Vagina (tissue), 2 donors: Measurements from ENCODE around the gene KRT3. TPM values are rescaled to one million over a fixed set of nuclear protein-coding genes. Genes with fewer than 3 reads are reported as not detected.
"Not testable (repeated sequence)": the region's sequence is repeated elsewhere in the genome, so short reads cannot be mapped to it uniquely, and the experiment has no call there.

ENCODE experiments used
- DNase-seq, 2 donors: peaks; one replicate each; pipeline ENCODE4 v3.0.0-alpha.2; 2017; ENCODE audit errors: extremely low spot score in 2 of 2
- H3K27ac ChIP-seq: fragments of 200-600 bp; sonication (generic); one replicate; pipeline ENCODE4 v1.5.1; 2019
- H3K27me3 ChIP-seq: fragments of 200-600 bp; sonication (generic); one replicate; pipeline ENCODE4 v1.5.1; 2019
- H3K36me3 ChIP-seq, 2 donors: fragments of 200-600 bp; sonication (generic); one replicate each; pipeline ENCODE4 v1.5.1; 2017 to 2019
- H3K4me1 ChIP-seq: fragments of 200-600 bp; sonication (generic); one replicate; pipeline ENCODE4 v1.5.1; 2019
- H3K4me3 ChIP-seq, 2 donors: fragments of 200-600 bp; sonication (generic); 1 replicate in 1 of 2; 2 replicates in 1 of 2; pipeline ENCODE4 v1.5.1; 2016 to 2019
- H3K9me3 ChIP-seq: fragments of 200-600 bp; sonication (generic); one replicate; pipeline ENCODE4 v1.5.1; 2019
- CTCF ChIP-seq, 3 experiments: fragments of 450-650 bp in 2 of 3; fragments of 200-600 bp in 1 of 3; sonication (generic) in 1 of 3; IDR thresholded peaks; one replicate each; pipeline ENCODE4 v1.5.1; 2017 to 2019; ENCODE audit warnings: antibody characterized with exemption in 3 of 3, mild to moderate bottlenecking in 2 of 3, moderate library complexity in 2 of 3
- POLR2A ChIP-seq, 2 donors: fragments of 450-650 bp; IDR thresholded peaks; one replicate each; pipeline ENCODE4 v1.6.1; 2017; ENCODE audit warnings: antibody characterized with exemption in 2 of 2, mild to moderate bottlenecking in 2 of 2, moderate library complexity in 2 of 2
- POLR2AphosphoS5 ChIP-seq, 2 donors: sonication (generic); formaldehyde crosslinking; IDR thresholded peaks; one replicate each; pipeline ENCODE4 v1.9.0; 2017; ENCODE audit warnings: antibody characterized with exemption in 2 of 2, mild to moderate bottlenecking in 2 of 2, low read depth in 1 of 2; ENCODE audit not compliant: insufficient read depth in 1 of 2
- intact Hi-C: fragments of 100-400 bp; cut with DNase I; formaldehyde crosslinking; loops from one replicate; pipeline ENCODE4 v1.15.1; 2023
- total RNA-seq: library from RNA; depleted of rRNA; stranded (reverse); fragments of >200 nt; gene quantifications from one replicate; pipeline ENCODE4 v1.2.3, GENCODE V29; 2016

KRT3 gene
- total RNA-seq, 1 donor from 2014 or later: not detected

GRCh38 chr12:52755533-52755932 lies 40.4 kb downstream of the KRT3 start:
- Histone ChIP-seq H3K27ac (no peak overlapping the region), H3K9me3 (no peaks in the 10 kb centered on the region), H3K4me1 (no peaks in the 10 kb centered on the region), H3K36me3 (no peaks in the 10 kb centered on the region), H3K27me3 (no peaks in the 10 kb centered on the region), H3K4me3 (no peak overlapping the region)
- TF ChIP-seq POLR2A (IDR thresholded peaks at IDR 0.05) (no peak), POLR2AphosphoS5 (IDR thresholded peaks at IDR 0.05; ENCODE audit: insufficient read depth in 1 of 2, low read depth in 1 of 2) (no peak), CTCF (IDR thresholded peaks at IDR 0.05) (no peak)
- intact Hi-C loops: no loop called here
- DNase-seq: no peak

GRCh38 chr12:52754135-52754534 lies 41.8 kb downstream of the KRT3 start:
- TF ChIP-seq POLR2A (IDR thresholded peaks at IDR 0.05): no peak
- Histone ChIP-seq H3K4me3 (no peak overlapping the region), H3K27me3 (no peaks in the 10 kb centered on the region), H3K36me3 (no peaks in the 10 kb centered on the region), H3K4me1 (no peaks in the 10 kb centered on the region), H3K27ac (no peak overlapping the region), H3K9me3 (no peaks in the 10 kb centered on the region)
- no peak for DNase-seq
- intact Hi-C loops: no loop called here

- no peak for DNase-seq
- intact Hi-C loops: no loop called here
- Histone ChIP-seq H3K4me1 (no peaks in the 10 kb centered on the region), H3K4me3 (no peak overlapping the region), H3K36me3 (no peaks in the 10 kb centered on the region), H3K9me3 (no peaks in the 10 kb centered on the region), H3K27ac (no peak overlapping the region), H3K27me3 (no peaks in the 10 kb centered on the region)
- no peak for TF ChIP-seq POLR2AphosphoS5 (IDR thresholded peaks at IDR 0.05; ENCODE audit: insufficient read depth in 1 of 2, low read depth in 1 of 2)
- no peak for TF ChIP-seq POLR2A (IDR thresholded peaks at IDR 0.05)
- TF ChIP-seq CTCF (IDR thresholded peaks at IDR 0.05): no peak
Observed at GRCh38 chr12:52753283-52753682, 42.6 kb downstream of the KRT3 start.

GRCh38 chr12:52752516-52752915 lies 43.4 kb downstream of the KRT3 start:
- Histone ChIP-seq H3K27ac (no peak overlapping the region), H3K4me1 (no peaks in the 10 kb centered on the region), H3K27me3 (no peaks in the 10 kb centered on the region), H3K9me3 (no peaks in the 10 kb centered on the region), H3K36me3 (no peaks in the 10 kb centered on the region), H3K4me3 (no peak overlapping the region)
- intact Hi-C loops: no loop called here
- DNase-seq: no peak
- no peak for TF ChIP-seq CTCF (IDR thresholded peaks at IDR 0.05)
- TF ChIP-seq POLR2A (IDR thresholded peaks at IDR 0.05): no peak
- TF ChIP-seq POLR2AphosphoS5 (IDR thresholded peaks at IDR 0.05; ENCODE audit: insufficient read depth in 1 of 2, low read depth in 1 of 2): no peak

GRCh38 chr12:52751795-52752194 lies 44.1 kb downstream of the KRT3 start:
- no peak overlapping the region for H3K27ac ChIP-seq

GRCh38 chr12:52750532-52750931 lies 45.4 kb downstream of the KRT3 start:
- DNase-seq, intact Hi-C loops, H3K27ac ChIP-seq, H3K9me3 ChIP-seq, H3K4me3 ChIP-seq, H3K36me3 ChIP-seq, H3K4me1 ChIP-seq, H3K27me3 ChIP-seq: not testable (repeated sequence)

More at GRCh38 chr12:52751795-52752194, 44.1 kb downstream of the KRT3 start:
- Histone ChIP-seq H3K36me3 (no peaks in the 10 kb centered on the region), H3K4me1 (no peaks in the 10 kb centered on the region), H3K9me3 (no peaks in the 10 kb centered on the region), H3K27me3 (no peaks in the 10 kb centered on the region), H3K4me3 (no peak overlapping the region)
- DNase-seq: no peak
- intact Hi-C loops: no loop called here
- TF ChIP-seq CTCF (IDR thresholded peaks at IDR 0.05): no peak
- no peak for TF ChIP-seq POLR2AphosphoS5 (IDR thresholded peaks at IDR 0.05; ENCODE audit: insufficient read depth in 1 of 2, low read depth in 1 of 2)
- TF ChIP-seq POLR2A (IDR thresholded peaks at IDR 0.05): no peak
